ENCODE measurements around the gene WBP4.

The WBP4 gene

GRCh38 chr13:41049480-41050440 is 11.5 kb upstream of the WBP4 start:
- DNase-seq: no peak

- no peak for DNase-seq
Observed at GRCh38 chr13:41052441-41052840, 8.9 kb upstream of the WBP4 start.

GRCh38 chr13:41053384-41053826 is 7.9 kb upstream of the WBP4 start:
- DNase-seq: no peak

- no peak for DNase-seq
Observed at GRCh38 chr13:41054212-41054877, 7.0 kb upstream of the WBP4 start.

GRCh38 chr13:41054919-41055619 is 6.2 kb upstream of the WBP4 start:
- no peak for DNase-seq

- DNase-seq: no peak
Observed at GRCh38 chr13:41056194-41056593, 5.1 kb upstream of the WBP4 start.

GRCh38 chr13:41056826-41057711 is 4.2 kb upstream of the WBP4 start:
- DNase-seq: no peak

- no peak for DNase-seq
Observed at GRCh38 chr13:41058295-41059070, 2.8 kb upstream of the WBP4 start.

- no peak for DNase-seq
Observed at GRCh38 chr13:41059456-41060081, 1.7 kb upstream of the WBP4 start.

GRCh38 chr13:41060082-41060723 is 1.1 kb upstream of the WBP4 start:
- DNase-seq: peak; percentile 55

GRCh38 chr13:41060724-41061074 is 610 bp upstream of the WBP4 start:
- DNase-seq: peak; percentile 48

GRCh38 chr13:41061914-41062837 is 867 bp downstream of the WBP4 start:
- no peak for DNase-seq

GRCh38 chr13:41064493-41064892 is 3.2 kb downstream of the WBP4 start:
- no peak for DNase-seq

- DNase-seq: no peak
Observed at GRCh38 chr13:41065078-41065477, 3.8 kb downstream of the WBP4 start.

GRCh38 chr13:41074523-41074922 is 13.2 kb downstream of the WBP4 start:
- no peak for DNase-seq

GRCh38 chr13:41075034-41075433 is 13.7 kb downstream of the WBP4 start:
- DNase-seq: no peak

GRCh38 chr13:41075485-41075884 is 14.2 kb downstream of the WBP4 start:
- no peak for DNase-seq

GRCh38 chr13:41077475-41077874 is 16.2 kb downstream of the WBP4 start:
- DNase-seq: no peak

- DNase-seq: no peak
Observed at GRCh38 chr13:41079725-41080124, 18.4 kb downstream of the WBP4 start.
